ENCODE measurements around the gene DYNC1LI2.
A peak's percentile ranks its signal among the peaks of the same experiment; 100 is the strongest.

The DYNC1LI2 gene

DNA sequence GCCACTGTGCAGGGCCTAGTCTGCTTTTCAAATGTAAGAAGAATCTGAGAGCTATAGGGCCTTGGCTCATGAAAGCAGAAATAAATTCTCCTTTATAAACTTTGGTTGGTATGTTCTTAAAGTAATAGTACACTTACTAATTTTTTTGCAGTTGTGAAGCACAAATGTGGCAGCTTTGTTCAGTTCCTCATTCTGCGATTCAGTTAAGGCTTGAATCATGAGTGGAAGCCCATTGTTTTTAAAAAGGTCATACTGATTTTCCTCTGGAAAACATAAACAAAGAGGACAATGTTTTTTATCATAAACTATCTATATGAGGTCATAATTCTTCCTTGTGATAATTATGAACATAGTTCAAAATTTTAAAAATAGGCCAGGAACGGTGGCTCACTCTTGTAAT lies 23.6 kb upstream of the DYNC1LI2 start:
- no peak overlapping the region for H3K27ac ChIP-seq
- no peak for TF ChIP-seq ZFX (IDR thresholded peaks at IDR 0.05)
- TF ChIP-seq, protein P1, sequence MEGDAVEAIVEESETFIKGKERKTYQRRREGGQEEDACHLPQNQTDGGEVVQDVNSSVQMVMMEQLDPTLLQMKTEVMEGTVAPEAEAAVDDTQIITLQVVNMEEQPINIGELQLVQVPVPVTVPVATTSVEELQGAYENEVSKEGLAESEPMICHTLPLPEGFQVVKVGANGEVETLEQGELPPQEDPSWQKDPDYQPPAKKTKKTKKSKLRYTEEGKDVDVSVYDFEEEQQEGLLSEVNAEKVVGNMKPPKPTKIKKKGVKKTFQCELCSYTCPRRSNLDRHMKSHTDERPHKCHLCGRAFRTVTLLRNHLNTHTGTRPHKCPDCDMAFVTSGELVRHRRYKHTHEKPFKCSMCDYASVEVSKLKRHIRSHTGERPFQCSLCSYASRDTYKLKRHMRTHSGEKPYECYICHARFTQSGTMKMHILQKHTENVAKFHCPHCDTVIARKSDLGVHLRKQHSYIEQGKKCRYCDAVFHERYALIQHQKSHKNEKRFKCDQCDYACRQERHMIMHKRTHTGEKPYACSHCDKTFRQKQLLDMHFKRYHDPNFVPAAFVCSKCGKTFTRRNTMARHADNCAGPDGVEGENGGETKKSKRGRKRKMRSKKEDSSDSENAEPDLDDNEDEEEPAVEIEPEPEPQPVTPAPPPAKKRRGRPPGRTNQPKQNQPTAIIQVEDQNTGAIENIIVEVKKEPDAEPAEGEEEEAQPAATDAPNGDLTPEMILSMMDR (conservative IDR thresholded peaks at IDR 0.05): no peak

DNA sequence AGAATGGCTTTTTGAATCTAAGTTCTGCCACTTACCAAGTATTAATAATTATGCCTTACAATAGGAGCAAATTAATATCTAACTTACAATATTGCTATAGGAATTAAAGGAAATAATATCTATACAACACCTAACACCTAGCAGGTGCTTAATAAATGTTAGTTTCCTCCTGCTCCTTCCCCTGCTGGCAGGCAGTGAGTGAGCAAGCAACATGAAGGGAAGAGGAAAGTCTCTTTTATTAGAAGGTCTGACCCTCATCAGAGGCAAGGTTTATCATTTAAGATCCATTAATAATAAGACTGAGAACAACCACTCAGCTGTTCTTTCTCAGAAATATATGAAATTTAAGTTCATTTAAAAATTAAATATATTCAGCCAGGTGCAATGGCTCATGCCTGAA lies 6.7 kb upstream of the DYNC1LI2 start:
- TF ChIP-seq, protein P1 (conservative IDR thresholded peaks at IDR 0.05): no peak; the same call in 1 of the 2 replicates
- TF ChIP-seq ZFX (IDR thresholded peaks at IDR 0.05): no peak

DNA sequence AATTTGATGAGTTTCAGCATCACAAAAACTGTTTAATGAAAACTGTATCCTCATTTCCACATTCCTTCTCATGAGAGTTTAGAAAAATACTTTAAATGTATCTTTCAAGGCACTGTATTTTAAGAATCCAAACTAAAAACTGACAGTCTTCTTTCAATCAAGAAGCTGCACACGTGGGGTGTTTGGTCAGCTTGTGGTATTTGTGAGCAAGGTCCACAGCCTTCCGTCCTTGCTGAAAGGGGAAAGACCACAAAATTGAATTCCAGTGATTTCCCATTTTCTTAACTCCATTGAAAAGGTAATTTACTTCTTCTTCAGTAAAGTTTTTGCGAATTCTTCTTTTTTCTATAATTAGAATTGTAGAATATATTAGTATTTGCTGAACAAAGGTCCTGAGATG lies 3.4 kb upstream of the DYNC1LI2 start:
- no peak overlapping the region for H3K27ac ChIP-seq
- TF ChIP-seq, protein P1 (conservative IDR thresholded peaks at IDR 0.05): no peak
- TF ChIP-seq ZFX (IDR thresholded peaks at IDR 0.05): no peak

More for the DNA sequence above, 6.7 kb upstream of the DYNC1LI2 start:
- no peak overlapping the region for H3K27ac ChIP-seq

DNA sequence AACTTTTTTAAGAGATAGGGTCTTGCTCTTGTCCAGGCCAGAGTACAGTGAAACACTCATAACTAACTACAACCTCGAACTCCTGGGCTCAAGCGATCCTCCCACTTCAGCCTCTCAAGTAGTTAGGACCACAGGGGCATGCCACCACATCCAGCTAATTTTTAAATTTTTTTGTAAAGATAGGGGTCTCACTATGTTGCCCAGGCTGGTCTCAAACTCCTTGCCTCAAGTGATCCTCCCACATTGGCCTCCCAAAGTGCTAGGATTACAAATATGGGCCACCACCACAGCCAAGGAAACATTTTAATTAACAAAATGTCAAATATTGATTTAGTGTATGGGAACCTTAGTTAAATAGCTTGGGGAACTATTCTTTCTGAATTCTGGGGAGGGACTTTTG lies 2.8 kb upstream of the DYNC1LI2 start:
- TF ChIP-seq, protein P1 (conservative IDR thresholded peaks at IDR 0.05): no peak
- TF ChIP-seq ZFX (IDR thresholded peaks at IDR 0.05): no peak
- H3K27ac ChIP-seq: no peak overlapping the region

DNA sequence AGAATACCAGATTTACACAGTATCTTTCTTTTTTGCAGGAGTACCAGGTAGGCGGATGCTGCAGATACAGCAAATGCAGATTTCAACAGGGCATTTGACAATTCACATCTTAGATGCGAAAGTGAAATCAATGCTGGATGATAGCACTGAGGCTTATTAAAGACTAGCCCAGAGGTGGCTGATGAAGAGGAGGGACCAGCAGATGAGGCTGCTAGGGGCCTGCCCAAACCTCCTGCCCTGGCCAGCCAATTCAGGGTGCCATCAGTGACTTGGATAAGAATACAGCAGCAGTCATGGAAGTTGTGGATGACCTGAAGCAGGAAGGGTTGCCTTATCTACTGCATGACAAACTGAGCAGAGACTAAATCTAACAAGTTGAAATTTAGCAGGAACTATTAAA lies 1.5 kb upstream of the DYNC1LI2 start:
- TF ChIP-seq ZFX (IDR thresholded peaks at IDR 0.05): no peak
- TF ChIP-seq, protein P1 (conservative IDR thresholded peaks at IDR 0.05): no peak

DNA sequence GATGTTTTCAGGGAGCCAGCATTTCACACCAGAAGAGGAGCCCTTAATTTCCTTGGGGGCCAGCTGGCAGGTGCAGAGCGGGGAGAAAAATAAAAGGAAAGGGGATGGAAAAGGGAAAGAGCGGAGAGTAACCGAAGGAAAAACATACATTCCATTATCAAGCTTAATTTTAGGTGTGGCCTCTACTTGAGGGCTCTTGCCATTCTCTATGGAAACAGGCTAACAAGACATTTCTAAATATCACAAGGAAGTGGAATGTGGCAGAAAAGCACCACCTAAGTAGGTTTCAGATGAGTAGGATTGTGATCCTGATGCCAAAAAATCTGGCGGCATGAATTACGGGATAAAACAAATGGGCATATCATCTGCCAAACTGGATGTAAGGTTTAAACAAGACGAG lies 970 bp upstream of the DYNC1LI2 start:
- TF ChIP-seq, protein P1 (conservative IDR thresholded peaks at IDR 0.05): no peak
- TF ChIP-seq ZFX (IDR thresholded peaks at IDR 0.05): no peak
- H3K27ac ChIP-seq: peak overlapping the region; percentile 96; the same call in 1 of the 2 replicates

More for the DNA sequence above, 1.5 kb upstream of the DYNC1LI2 start:
- no peak overlapping the region for H3K27ac ChIP-seq

DNA sequence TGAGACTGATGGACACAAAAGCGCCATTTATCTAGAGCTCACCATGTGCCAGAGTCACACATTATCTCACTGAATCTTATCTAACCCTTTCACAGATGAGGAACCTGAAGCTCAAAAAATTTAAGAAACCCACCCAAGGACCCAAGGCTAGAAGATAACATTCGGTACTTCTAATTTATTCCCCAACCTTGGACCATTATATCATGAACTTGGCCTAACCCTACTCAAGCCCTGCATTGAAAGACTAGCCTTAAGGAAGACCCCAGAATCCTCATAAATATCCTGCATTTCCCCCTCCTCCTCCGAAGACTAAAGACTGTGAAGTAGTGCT lies 548 bp upstream of the DYNC1LI2 start:
- peak overlapping the region; percentile 96 for H3K27ac ChIP-seq
- TF ChIP-seq ZFX (IDR thresholded peaks at IDR 0.05): no peak
- TF ChIP-seq, protein P1 (conservative IDR thresholded peaks at IDR 0.05): peak; percentile 77

All from C4-2B (cell line).